H9 (cell line): ENCODE data around the gene CALHM3. TPM values are rescaled to one million over a fixed set of nuclear protein-coding genes. Genes with fewer than 3 reads are reported as not detected.

Source experiments
- DNase-seq: peaks from one replicate; pipeline ENCODE4 v3.0.0-alpha.2; 2017
- H2AFZ ChIP-seq: one replicate; pipeline ENCODE4 v1.6.1; 2013; ENCODE audit warnings: mild to moderate bottlenecking, low read length, control low read depth, moderate library complexity
- H2AK5ac ChIP-seq: 2 replicates; pipeline ENCODE4 v1.6.1; 2013; ENCODE audit warnings: low read length, control low read depth, mixed read lengths; ENCODE audit not compliant: insufficient read length
- H2BK120ac ChIP-seq: one replicate; pipeline ENCODE4 v1.6.1; 2013; ENCODE audit warnings: low read depth, mild to moderate bottlenecking, low read length, control low read depth, inconsistent platforms; ENCODE audit not compliant: poor library complexity, severe bottlenecking
- H2BK12ac ChIP-seq: 2 replicates; pipeline ENCODE4 v1.6.1; 2013; ENCODE audit warnings: low read length, control low read depth, mixed read lengths, low read depth; ENCODE audit not compliant: insufficient read length
- H2BK15ac ChIP-seq: 2 replicates; pipeline ENCODE4 v1.6.1; 2013; ENCODE audit warnings: low read depth, low read length, control low read depth
- H2BK20ac ChIP-seq: one replicate; pipeline ENCODE4 v1.6.1; 2013; ENCODE audit warnings: low read depth, mild to moderate bottlenecking, low read length, control low read depth, inconsistent platforms; ENCODE audit not compliant: poor library complexity, severe bottlenecking
- H2BK5ac ChIP-seq: 2 replicates; pipeline ENCODE4 v1.6.1; 2013; ENCODE audit warnings: low read length, control low read depth, mixed read lengths; ENCODE audit not compliant: insufficient read length
- H3K14ac ChIP-seq: 2 replicates; pipeline ENCODE4 v1.6.1; 2013; ENCODE audit warnings: low read length, control low read depth; ENCODE audit not compliant: insufficient read depth
- H3K18ac ChIP-seq: 2 replicates; pipeline ENCODE4 v1.6.1; 2013; ENCODE audit warnings: low read depth, mild to moderate bottlenecking, mixed read lengths, low read length, control low read depth; ENCODE audit not compliant: insufficient read length
- H3K23ac ChIP-seq: 2 replicates; pipeline ENCODE4 v1.6.1; 2013; ENCODE audit warnings: low read length, control low read depth, mixed read lengths, low read depth; ENCODE audit not compliant: insufficient read length
- H3K23me2 ChIP-seq: 2 replicates; pipeline ENCODE4 v1.6.1; 2013; ENCODE audit warnings: low read depth, mild to moderate bottlenecking, mixed read lengths, low read length, control low read depth; ENCODE audit not compliant: insufficient read length, poor library complexity, severe bottlenecking
- H3K27ac ChIP-seq: 2 replicates; pipeline ENCODE4 v1.5.1; 2013; ENCODE audit warnings: low read length, control low read depth, mixed read lengths, low read depth; ENCODE audit not compliant: insufficient read length
- H3K27me3 ChIP-seq: 2 replicates; pipeline ENCODE4 v1.6.1; 2013; ENCODE audit warnings: low read length, control low read depth, inconsistent platforms; ENCODE audit not compliant: insufficient read depth
- H3K4ac ChIP-seq: 2 replicates; pipeline ENCODE4 v1.6.1; 2013; ENCODE audit warnings: low read depth, mild to moderate bottlenecking, control low read depth, inconsistent platforms, low read length, moderate library complexity
- H3K4me1 ChIP-seq: 2 replicates; pipeline ENCODE4 v1.6.1; 2013; ENCODE audit warnings: low read length, control low read depth, inconsistent platforms; ENCODE audit not compliant: insufficient read depth
- H3K4me2 ChIP-seq: 2 replicates; pipeline ENCODE4 v1.6.1; 2013; ENCODE audit warnings: low read length, control low read depth, mixed read lengths; ENCODE audit not compliant: insufficient read length, insufficient read depth
- H3K56ac ChIP-seq: 2 replicates; pipeline ENCODE4 v1.6.1; 2013; ENCODE audit warnings: low read depth, mild to moderate bottlenecking, mixed read lengths, low read length, control low read depth; ENCODE audit not compliant: insufficient read length
- H3K79me1 ChIP-seq: 2 replicates; pipeline ENCODE4 v1.6.1; 2013; ENCODE audit warnings: low read depth, mild to moderate bottlenecking, moderate library complexity, low read length, control low read depth, inconsistent platforms; ENCODE audit not compliant: insufficient read depth, poor library complexity, severe bottlenecking
- H3K79me2 ChIP-seq: 2 replicates; pipeline ENCODE4 v1.6.1; 2013; ENCODE audit warnings: low read length, control low read depth, inconsistent platforms; ENCODE audit not compliant: insufficient read depth
- H3K9ac ChIP-seq: 2 replicates; pipeline ENCODE4 v1.6.1; 2013; ENCODE audit warnings: low read length, control low read depth, mixed read lengths; ENCODE audit not compliant: insufficient read length; ENCODE audit errors: extremely low read depth
- H3K9me3 ChIP-seq: one replicate; pipeline ENCODE4 v1.6.1; 2013; ENCODE audit warnings: low read depth, low read length, inconsistent platforms; ENCODE audit not compliant: control insufficient read depth
- H3T11ph ChIP-seq: one replicate; pipeline ENCODE4 v1.6.1; 2013; ENCODE audit warnings: mild to moderate bottlenecking, low read length, control low read depth, inconsistent platforms
- H4K20me1 ChIP-seq: one replicate; pipeline ENCODE4 v1.6.1; 2013; ENCODE audit not compliant: control insufficient read depth, insufficient read length, insufficient read depth
- H4K5ac ChIP-seq: 2 replicates; pipeline ENCODE4 v1.6.1; 2013; ENCODE audit warnings: low read depth, mild to moderate bottlenecking, mixed read lengths, low read length, control low read depth; ENCODE audit not compliant: insufficient read length
- H4K8ac ChIP-seq: replicated peaks from 2 replicates; pipeline ENCODE4 v1.6.1; 2013; ENCODE audit warnings: low read length, control low read depth, mixed read lengths, low read depth; ENCODE audit not compliant: insufficient read length
- H4K91ac ChIP-seq: 2 replicates; pipeline ENCODE4 v1.6.1; 2013; ENCODE audit warnings: low read depth, mild to moderate bottlenecking, moderate library complexity, mixed read lengths, low read length, control low read depth; ENCODE audit not compliant: insufficient read length
- H3K27ac Mint-ChIP-seq, 3 experiments: 2 replicates in 2 of 3; 3 replicates in 1 of 3; pipeline ENCODE4 v1.8.0; 2020 to 2021; ENCODE audit warnings: mixed read lengths in 3 of 3, mild to moderate bottlenecking in 1 of 3, moderate library complexity in 1 of 3
- H3K27me3 Mint-ChIP-seq: 2 replicates; pipeline ENCODE4 v1.8.0; 2021; ENCODE audit warnings: low read depth, mild to moderate bottlenecking, moderate library complexity, mixed read lengths
- H3K36me3 Mint-ChIP-seq, 3 experiments: 2 replicates in 2 of 3; 3 replicates in 1 of 3; pipeline ENCODE4 v1.8.0; 2020 to 2021; ENCODE audit warnings: low read depth in 3 of 3, mixed read lengths in 3 of 3; ENCODE audit not compliant: insufficient read depth in 1 of 3
- H3K4me1 Mint-ChIP-seq, 2 experiments: 2 replicates each; pipeline ENCODE4 v1.8.0; 2020; ENCODE audit warnings: mixed read lengths in 2 of 2
- H3K4me3 Mint-ChIP-seq, 2 experiments: 2 replicates in 1 of 2; 3 replicates in 1 of 2; pipeline ENCODE4 v1.8.0; 2020 to 2021; ENCODE audit warnings: mild to moderate bottlenecking in 2 of 2, mixed read lengths in 2 of 2, moderate library complexity in 1 of 2
- H3K9me3 Mint-ChIP-seq, 2 experiments: 2 replicates in 1 of 2; 3 replicates in 1 of 2; pipeline ENCODE4 v1.8.0; 2020; ENCODE audit warnings: mild to moderate bottlenecking in 2 of 2, mixed read lengths in 2 of 2, moderate library complexity in 1 of 2
- CTCF ChIP-seq: fragments of 200-600 bp; sonication (generic); conservative IDR thresholded peaks from 3 replicates; pipeline ENCODE4 v1.8.0; 2021; ENCODE audit warnings: antibody characterized with exemption, mild to moderate bottlenecking
- WGBS: extraction: QIAGEN DNeasy Blood & Tissue Kit; methylation state at CpG from one replicate; pipeline ENCODE4 v1.1.7; 2013; ENCODE audit warnings: missing lambda C conversion rate, low lambda C conversion rate, mixed read lengths; ENCODE audit not compliant: insufficient read length; ENCODE audit errors: extremely low coverage; 5-methylcytosine and 5-hydroxymethylcytosine counted together
- total RNA-seq: library from RNA; stranded (reverse); gene quantifications from 2 replicates; pipeline ENCODE4 v1.2.1, GENCODE V29; 2021

The CALHM3 gene
- total RNA-seq, 1 experiment from 2014 or later = not detected

GRCh38 chr10:103478671-103479070, 369 bp downstream of the CALHM3 start:
- H2AK5ac ChIP-seq = no peak overlapping the region
- no peak overlapping the region for H2BK15ac ChIP-seq
- no CpG with 5 or more reads among the region's 22 CpGs for WGBS
- no peak overlapping the region for H4K5ac ChIP-seq
- Mint-ChIP-seq H3K9me3 (no peaks in the 10 kb centered on the region), H3K27me3 (peaks cover 2% of the 10 kb centered on the region; the same call in 1 of the 2 replicates), H3K27ac (0 out of 7 replicates have a peak overlapping the region, but pooled peaks of 1 of the 3 experiments have one; percentile 32), H3K4me1 (peaks cover 10 to 22% of the 10 kb centered on the region in 2 experiments), H3K36me3 (no peaks in the 10 kb centered on the region), H3K4me3 (no peak overlapping the region)
- no peak overlapping the region for H3T11ph ChIP-seq
- H3K4me2 ChIP-seq = no peak overlapping the region
- H3K9me3 ChIP-seq = no peaks in the 10 kb centered on the region
- no peaks in the 10 kb centered on the region for H3K27me3 ChIP-seq
- H4K20me1 ChIP-seq = no peaks in the 10 kb centered on the region
- H3K27ac ChIP-seq = no peak overlapping the region
- no peaks in the 10 kb centered on the region for H3K79me1 ChIP-seq
- H2BK120ac ChIP-seq = no peak overlapping the region
- H4K8ac ChIP-seq = no peak overlapping the region
- H2BK5ac ChIP-seq = no peak overlapping the region
- no peak overlapping the region for H2BK12ac ChIP-seq
- no peak overlapping the region for H2AFZ ChIP-seq
- H3K4ac ChIP-seq = no peak overlapping the region
- H3K14ac ChIP-seq = no peak overlapping the region
- no peaks in the 10 kb centered on the region for H3K4me1 ChIP-seq
- H3K23me2 ChIP-seq = no peaks in the 10 kb centered on the region
- H2BK20ac ChIP-seq = no peak overlapping the region
- H3K56ac ChIP-seq = no peak overlapping the region
- no peak for DNase-seq
- no peak overlapping the region for H3K9ac ChIP-seq
- TF ChIP-seq CTCF = no peak
- no peak overlapping the region for H3K18ac ChIP-seq
- no peak overlapping the region for H3K23ac ChIP-seq
- H4K91ac ChIP-seq = no peak overlapping the region
- H3K79me2 ChIP-seq = no peaks in the 10 kb centered on the region
